Pancreas (tissue), 10 donors: Measurements from ENCODE around the gene DBET. TPM values are rescaled to one million over a fixed set of nuclear protein-coding genes. Genes with fewer than 3 reads are reported as not detected.
"Not testable (repeated sequence)": the region's sequence is repeated elsewhere in the genome, so short reads cannot be mapped to it uniquely, and the experiment has no call there.

Experiments used
- ATAC-seq, 4 donors: fragments of 200-7000 bp; cut with Tn5 transposase; one replicate each; pipeline versions ENCODE4 v1.8.0 to v1.9.1; 2020; ENCODE audit warnings: mild to moderate bottlenecking in 4 of 4, moderate library complexity in 4 of 4
- DNase-seq, 6 donors: peaks; one replicate each; pipeline ENCODE4 v3.0.0-alpha.2; 2020
- FAIRE-seq: peaks from 2 replicates; lab custom pipeline; 2012; peaks lifted over from hg19 to GRCh38; lab: Jason Lieb, UNC
- H3K27ac ChIP-seq, 4 donors: fragments of 200-600 bp; sonication (generic); 1 replicate in 3 of 4; 2 replicates in 1 of 4; pipeline versions ENCODE4 v1.5.0 to v1.8.0; 2020
- H3K27me3 ChIP-seq, 4 donors: fragments of 200-600 bp; one replicate each; pipeline ENCODE4 v1.8.0; 2021
- H3K36me3 ChIP-seq, 3 donors: fragments of 200-600 bp; sonication (generic) in 1 of 3; one replicate each; pipeline versions ENCODE4 v1.5.0 to v1.8.0; 2020 to 2021
- H3K4me1 ChIP-seq, 3 donors: fragments of 200-600 bp; one replicate each; pipeline ENCODE4 v1.8.0; 2021
- H3K4me3 ChIP-seq, 4 donors: fragments of 200-600 bp; sonication (generic) in 2 of 4; one replicate each; pipeline versions ENCODE4 v1.5.0 to v1.8.0; 2020 to 2021
- H3K9me3 ChIP-seq, 4 donors: fragments of 200-600 bp; one replicate each; pipeline ENCODE4 v1.8.0; 2021
- WGBS, 2 donors: extraction: QIAGEN DNeasy Blood & Tissue Kit; methylation state at CpG; one replicate each; pipeline ENCODE4 v1.1.7; 2013; 5-methylcytosine and 5-hydroxymethylcytosine counted together
- intact Hi-C, 3 donors: fragments of 100-400 bp; cut with DNase I; formaldehyde crosslinking; loops; one replicate each; pipeline versions ENCODE4 v1.11.1 to v1.14.2; 2022
- polyA plus RNA-seq, 2 donors: library from polyadenylated mRNA; stranded (reverse); fragments of 200-250 nt; gene quantifications; one replicate each; pipeline ENCODE4 v1.2.3, GENCODE V29; 2013
- total RNA-seq, 6 donors: library from RNA; stranded (reverse); fragmentation: NEBNext Ultra II Directional in 4 of 6; extraction: Animal tissue kit (Norgen Biotek cat#: 25700) in 4 of 6; gene quantifications; one replicate each; pipeline versions ENCODE4 v1.2.1 to v1.2.4, GENCODE V29; 2021 to 2023
- donor health status: healthy with polysubstance abuse.
- donor health status: DM: no; HTN: no; CAD: no; lungs with moderate emphysema.
- donor health status: DM: no; HTN: no; CAD: no.
- donor health status: control.
- donor health status: control.
- donor health status: Bipolar disorder and iron deficiency.
- donor health status: DM: yes; HTN: yes; CAD: no.
- donor health status: DM: no; HTN: no; CAD: no.
- donor health status: DM: no; HTN: no; CAD: no.
- donor health status: DM: yes; HTN: yes; CAD: no.

DBET gene
- total and polyA plus RNA-seq, 8 donors = 0.06 to 0.09 TPM; not detected in 6

DNA sequence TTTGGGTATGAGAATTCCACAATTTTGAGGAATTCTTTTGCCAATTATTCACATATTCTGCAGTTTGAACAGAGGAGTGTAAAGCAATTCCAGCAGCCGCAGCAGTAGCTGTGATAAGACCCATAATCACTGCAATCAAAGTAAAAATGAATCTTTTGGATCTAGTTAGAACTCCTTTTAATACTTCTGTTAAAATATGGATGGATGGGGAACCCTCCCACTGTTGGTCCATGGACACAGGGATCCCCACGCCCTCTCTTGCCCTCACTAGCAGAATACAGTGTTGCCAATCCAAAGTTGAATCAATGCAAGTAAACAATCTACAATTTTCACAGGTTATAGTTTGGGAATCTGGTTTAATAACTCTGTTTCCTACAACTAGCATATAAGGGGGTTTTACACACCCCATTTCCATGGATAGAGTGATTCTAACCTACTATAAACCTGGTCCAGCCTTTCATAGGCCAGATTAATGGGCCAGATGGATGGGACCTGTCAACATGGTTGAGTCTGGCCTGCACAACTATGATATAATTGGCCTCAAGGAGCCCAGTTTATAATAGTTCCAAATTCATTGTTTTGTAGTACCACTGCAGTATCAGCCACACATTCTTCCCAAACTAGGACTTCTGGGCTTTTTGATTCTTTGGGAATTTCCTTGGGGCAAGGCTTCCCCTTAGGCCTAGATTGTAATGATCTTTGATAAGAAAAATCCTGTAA lies 43.6 kb downstream of the DBET start:
- ATAC-seq, H3K9me3 ChIP-seq, intact Hi-C loops, FAIRE-seq, H3K4me1 ChIP-seq, H3K27ac ChIP-seq, H3K27me3 ChIP-seq, H3K36me3 ChIP-seq, H3K4me3 ChIP-seq: not testable (repeated sequence)
- peak in 1 of 6 donors; percentile 9 for DNase-seq
- WGBS, 2 donors = 42 to 57% methylated on average over 2 of the region's 2 CpGs

- ATAC-seq, H3K36me3 ChIP-seq, H3K4me1 ChIP-seq, H3K9me3 ChIP-seq, H3K27ac ChIP-seq, FAIRE-seq, intact Hi-C loops, H3K4me3 ChIP-seq, H3K27me3 ChIP-seq: not testable (repeated sequence)
- DNase-seq = peak in 3 of 6 donors; percentile 6 to 32 (median 11)
- 52 to 61% methylated on average over 6 of the region's 6 CpGs for WGBS, 2 donors
Measured at GRCh38 chr4:190108756-190109155, 44.5 kb downstream of the DBET start.

- H3K27me3 ChIP-seq, H3K36me3 ChIP-seq, intact Hi-C loops, H3K4me1 ChIP-seq, DNase-seq, H3K9me3 ChIP-seq, H3K27ac ChIP-seq, FAIRE-seq, ATAC-seq, H3K4me3 ChIP-seq: not testable (repeated sequence)
- WGBS, 2 donors = 33 to 34% methylated on average over 1 of the region's 1 CpG
Measured at GRCh38 chr4:190109390-190110011, 45.2 kb downstream of the DBET start.

- H3K4me1 ChIP-seq, ATAC-seq, DNase-seq, intact Hi-C loops, H3K27ac ChIP-seq, H3K27me3 ChIP-seq, H3K36me3 ChIP-seq, H3K4me3 ChIP-seq, H3K9me3 ChIP-seq, FAIRE-seq: not testable (repeated sequence)
Measured at GRCh38 chr4:190110033-190110432, 45.7 kb downstream of the DBET start.

DNA sequence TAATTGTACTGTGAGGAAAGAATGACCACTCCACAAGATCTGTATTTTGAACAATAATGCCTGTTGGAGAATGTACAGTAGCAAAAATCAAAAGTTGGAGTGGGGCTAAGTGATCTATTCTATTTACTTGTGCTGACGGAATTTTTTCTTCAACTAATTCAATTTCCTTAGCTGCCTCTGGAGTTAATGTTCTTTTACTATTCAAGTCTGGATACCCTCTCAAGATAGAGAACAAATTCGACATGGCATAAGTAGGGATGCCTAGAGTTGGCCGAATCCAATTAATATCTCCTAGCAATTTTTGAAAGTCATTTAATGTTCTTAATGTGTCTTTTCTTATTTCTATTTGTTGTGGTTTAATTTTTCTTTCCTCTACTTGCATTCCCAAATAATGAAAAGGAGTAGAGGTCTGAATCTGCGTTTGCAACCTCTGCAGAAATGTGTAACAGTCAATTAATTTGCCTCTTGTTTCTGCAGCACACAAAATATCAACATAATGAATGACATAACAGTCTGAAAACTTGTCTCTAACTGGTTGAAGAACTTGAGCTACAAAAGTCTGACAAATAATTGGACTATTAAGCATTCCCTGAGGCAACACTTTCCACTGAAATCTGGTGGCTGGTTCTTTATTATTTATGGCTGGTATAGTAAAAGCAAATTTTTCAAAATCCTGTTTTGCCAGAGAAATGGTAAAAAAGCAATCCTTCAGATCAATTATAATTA lies 46.4 kb downstream of the DBET start:
- ATAC-seq = not testable (repeated sequence)

DNA sequence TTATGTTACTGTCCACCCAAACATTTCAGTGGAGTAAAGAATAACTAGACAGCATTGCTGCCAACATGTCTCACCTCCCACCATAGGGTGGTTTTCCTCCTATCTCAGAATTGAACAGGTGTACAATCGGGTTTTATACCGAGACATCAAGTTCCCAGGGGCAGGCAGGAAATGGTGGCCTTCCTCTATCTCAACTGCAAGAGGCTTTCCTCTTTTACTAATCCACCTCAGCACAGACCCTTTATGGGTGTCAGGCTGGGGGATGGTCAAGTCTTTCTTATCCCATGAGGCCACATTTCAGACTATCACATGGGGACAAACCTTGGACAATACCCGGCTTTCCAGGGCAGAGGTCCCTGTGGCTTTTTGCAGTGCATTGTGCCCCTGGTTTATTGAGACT lies 48.6 kb downstream of the DBET start:
- H3K27me3 ChIP-seq, H3K4me1 ChIP-seq, DNase-seq, ATAC-seq, H3K9me3 ChIP-seq, H3K4me3 ChIP-seq, H3K27ac ChIP-seq, FAIRE-seq, intact Hi-C loops, H3K36me3 ChIP-seq: not testable (repeated sequence)
- 44 to 56% methylated on average over 2 of the region's 3 CpGs for WGBS, 2 donors

More for the DNA sequence above, 46.4 kb downstream of the DBET start:
- whole genome bisulfite sequencing, 2 donors = 54 to 55% methylated on average over 4 of the region's 4 CpGs
- DNase-seq, H3K4me1 ChIP-seq, H3K4me3 ChIP-seq, H3K27me3 ChIP-seq, FAIRE-seq, H3K9me3 ChIP-seq, intact Hi-C loops, H3K27ac ChIP-seq, H3K36me3 ChIP-seq: not testable (repeated sequence)

DNA sequence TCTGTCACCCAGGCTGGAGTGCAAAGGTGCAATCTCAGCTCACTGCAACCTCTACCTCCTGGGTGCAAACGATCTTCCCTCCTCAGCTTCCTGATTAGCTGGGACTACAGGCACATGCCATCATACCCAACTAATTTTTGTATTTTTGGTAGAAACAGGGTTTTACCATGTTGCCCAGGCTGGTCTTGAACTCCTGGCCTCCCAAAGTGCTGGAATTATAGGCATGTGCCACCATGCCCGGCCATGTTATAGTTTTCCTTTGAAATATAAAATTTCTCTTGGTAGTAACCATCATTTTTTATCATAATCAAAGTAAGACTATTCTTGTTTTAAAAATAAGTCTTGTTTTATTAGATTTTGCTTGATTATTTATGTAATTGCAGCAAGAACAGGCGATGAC lies 50.7 kb downstream of the DBET start:
- H3K36me3 ChIP-seq, DNase-seq, H3K27me3 ChIP-seq, H3K4me1 ChIP-seq, H3K9me3 ChIP-seq, H3K4me3 ChIP-seq, ATAC-seq, FAIRE-seq, H3K27ac ChIP-seq, intact Hi-C loops: not testable (repeated sequence)
- 43 to 50% methylated on average over 3 of the region's 3 CpGs for WGBS, 2 donors

Other genes starting within 250 kb of the DBET start
- 10 to 100 TPM; 11.7 to 20.7 (median 17.2) TPM for gene FRG1, start 123.6 kb upstream of the DBET start, total RNA-seq
- 10 to 100 TPM; 19.1 to 22.1 TPM for gene FRG1, start 123.6 kb upstream of the DBET start, polyA plus RNA-seq
- gene FRG2, start 37.2 kb upstream of the DBET start, total RNA-seq = not detected
- not detected for gene FRG2, start 37.2 kb upstream of the DBET start, polyA plus RNA-seq
- under 1 TPM in 1 of 6 donors, not detected in 5; 0.47 TPM for gene DUX4, start 109.3 kb downstream of the DBET start, total RNA-seq
- gene DUX4, start 109.3 kb downstream of the DBET start, polyA plus RNA-seq = not detected